GM12872 (cell line): Measurements from ENCODE around the gene PRRG2.

Experiments
- TF ChIP-seq, protein P1 (sequence below): IDR thresholded peaks from 3 replicates; pipeline ENCODE4 v1.5.1; 2011; ENCODE audit warnings: low read depth, mild to moderate bottlenecking, low read length, moderate library complexity; ENCODE audit not compliant: insufficient read depth

The PRRG2 gene

DNA sequence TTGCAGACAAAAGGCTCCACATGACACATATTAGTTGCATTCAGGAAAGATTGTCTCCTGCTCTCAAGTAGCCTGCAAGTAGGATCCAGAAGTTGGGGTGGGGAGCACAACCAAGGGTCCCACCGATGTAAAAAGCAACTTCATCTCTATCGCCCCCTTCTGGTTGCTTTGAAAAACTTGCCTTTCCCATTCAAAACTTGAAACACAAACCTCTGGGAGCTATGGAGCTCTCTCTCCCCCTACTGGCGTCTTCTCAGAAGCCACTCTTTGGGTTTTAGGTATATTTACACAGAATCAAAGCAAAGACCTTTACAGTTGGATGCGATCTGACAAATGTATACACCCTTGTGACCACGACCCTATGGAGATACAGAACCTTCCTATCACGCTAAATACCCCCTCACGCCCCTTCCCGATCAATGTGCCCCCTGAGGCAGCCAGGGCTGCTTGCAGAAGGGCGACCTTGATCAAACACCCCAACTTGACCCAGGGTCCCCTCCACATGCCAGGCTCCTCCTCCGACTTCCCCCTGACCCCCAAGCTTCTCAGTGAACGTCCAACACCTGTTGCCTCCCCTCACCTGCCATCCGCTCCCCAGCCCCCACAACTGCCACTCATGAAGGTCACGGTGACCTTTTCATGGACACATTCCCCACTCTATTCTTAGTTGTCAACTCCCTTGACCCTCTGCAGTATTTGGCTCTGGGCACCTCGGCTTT, 10.8 kb upstream of the PRRG2 start:
- TF ChIP-seq, protein P1, sequence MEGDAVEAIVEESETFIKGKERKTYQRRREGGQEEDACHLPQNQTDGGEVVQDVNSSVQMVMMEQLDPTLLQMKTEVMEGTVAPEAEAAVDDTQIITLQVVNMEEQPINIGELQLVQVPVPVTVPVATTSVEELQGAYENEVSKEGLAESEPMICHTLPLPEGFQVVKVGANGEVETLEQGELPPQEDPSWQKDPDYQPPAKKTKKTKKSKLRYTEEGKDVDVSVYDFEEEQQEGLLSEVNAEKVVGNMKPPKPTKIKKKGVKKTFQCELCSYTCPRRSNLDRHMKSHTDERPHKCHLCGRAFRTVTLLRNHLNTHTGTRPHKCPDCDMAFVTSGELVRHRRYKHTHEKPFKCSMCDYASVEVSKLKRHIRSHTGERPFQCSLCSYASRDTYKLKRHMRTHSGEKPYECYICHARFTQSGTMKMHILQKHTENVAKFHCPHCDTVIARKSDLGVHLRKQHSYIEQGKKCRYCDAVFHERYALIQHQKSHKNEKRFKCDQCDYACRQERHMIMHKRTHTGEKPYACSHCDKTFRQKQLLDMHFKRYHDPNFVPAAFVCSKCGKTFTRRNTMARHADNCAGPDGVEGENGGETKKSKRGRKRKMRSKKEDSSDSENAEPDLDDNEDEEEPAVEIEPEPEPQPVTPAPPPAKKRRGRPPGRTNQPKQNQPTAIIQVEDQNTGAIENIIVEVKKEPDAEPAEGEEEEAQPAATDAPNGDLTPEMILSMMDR = peak; percentile 97

DNA sequence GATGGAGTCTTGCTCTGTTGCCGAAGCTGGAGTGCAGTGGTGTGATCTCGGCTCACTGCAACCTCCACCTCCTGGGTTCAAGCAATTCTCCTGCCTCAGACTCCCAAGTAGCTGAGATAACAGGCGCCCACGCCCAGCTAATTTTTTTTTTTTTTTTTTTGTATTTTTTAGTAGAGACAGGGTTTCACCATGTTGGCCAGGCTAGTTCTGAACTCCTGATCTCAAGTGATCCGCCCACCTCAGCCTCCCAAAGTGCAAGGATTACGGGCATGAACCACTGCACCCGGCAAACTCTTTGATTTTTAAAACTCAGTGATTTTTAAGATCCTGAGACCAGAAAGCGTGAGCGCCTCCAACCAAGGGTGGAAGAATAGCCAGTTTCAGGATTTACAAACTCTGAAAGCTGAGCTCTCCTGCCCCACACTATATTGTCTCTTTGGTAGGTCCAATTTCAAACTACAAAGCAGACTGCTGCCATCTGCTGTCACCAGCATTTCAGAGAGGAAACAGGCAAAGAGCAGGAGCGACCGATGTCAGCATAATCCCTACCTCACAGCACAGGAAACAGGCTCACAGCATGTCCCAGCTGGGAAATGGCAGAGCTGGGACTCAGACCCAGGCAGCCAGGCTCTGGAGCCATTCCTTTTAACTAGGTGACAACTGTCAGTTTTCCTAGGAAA, 10.0 kb upstream of the PRRG2 start:
- TF ChIP-seq, protein P1 = 0 out of 3 replicates have a peak, but pooled peaks have one; percentile 18

DNA sequence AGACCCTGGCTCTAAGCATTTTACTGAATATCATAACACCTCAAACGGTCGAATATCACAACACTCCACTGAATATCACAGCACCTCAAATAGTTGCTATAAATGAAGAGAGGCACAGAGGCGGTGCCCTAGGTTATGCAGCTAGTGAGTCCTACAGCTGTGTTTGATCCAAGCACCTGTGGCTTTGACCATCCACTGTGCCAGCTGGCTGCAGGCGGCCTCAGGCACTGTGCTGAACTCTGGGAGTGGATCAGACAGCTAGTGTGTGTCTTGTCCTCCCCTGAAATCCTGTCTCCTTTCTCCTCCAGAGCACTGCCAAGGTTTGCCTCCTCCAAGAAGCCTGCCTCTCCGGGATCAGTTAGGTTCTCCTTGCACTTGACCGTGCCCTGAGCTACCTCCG, 8.1 kb upstream of the PRRG2 start:
- TF ChIP-seq, protein P1 = no peak

DNA sequence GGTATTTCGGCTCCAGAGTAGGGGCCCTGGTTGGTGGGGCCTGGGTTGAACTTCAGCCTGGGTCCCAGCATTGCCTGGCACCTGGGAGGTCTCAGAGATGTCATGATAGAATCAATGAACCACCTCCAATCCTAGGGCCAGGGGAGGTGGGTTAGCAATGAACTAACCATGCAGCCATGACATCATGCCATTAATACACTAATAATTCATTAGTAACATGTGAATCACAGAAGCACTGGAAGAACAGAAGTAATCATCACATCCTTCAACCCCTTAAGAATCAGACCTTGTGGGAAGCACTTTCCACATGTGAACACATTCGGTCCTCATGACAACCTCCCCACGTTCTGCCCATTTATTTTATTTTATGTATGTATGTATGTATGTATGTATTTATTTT, 7.7 kb upstream of the PRRG2 start:
- TF ChIP-seq, protein P1 = no peak

DNA sequence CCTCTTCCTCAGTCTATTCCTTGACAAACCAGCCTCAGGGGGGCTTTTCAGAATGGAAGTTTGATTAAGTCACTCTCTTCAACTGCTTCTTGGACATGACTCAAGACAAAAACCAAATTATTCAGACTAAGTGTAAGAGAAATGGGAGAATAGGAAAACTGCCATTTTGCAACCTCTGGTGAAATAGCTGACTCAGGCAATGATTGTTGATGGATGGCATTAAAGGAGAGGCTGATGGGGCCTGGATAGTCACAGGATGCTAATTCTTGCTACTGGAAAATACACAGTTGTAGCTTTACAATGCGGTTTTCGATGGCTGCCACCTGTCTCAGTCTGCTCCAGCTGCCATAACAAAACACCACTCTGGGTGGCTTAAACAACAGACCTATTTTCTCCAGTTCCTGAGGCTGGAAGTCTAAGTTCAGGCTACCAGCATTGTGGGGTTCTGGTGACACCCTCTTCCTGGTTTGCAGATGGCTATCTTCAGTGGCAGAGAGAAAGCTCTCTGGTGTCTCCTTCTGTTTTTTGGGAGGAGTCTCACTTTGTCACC, 6.8 kb upstream of the PRRG2 start:
- TF ChIP-seq, protein P1 = no peak

DNA sequence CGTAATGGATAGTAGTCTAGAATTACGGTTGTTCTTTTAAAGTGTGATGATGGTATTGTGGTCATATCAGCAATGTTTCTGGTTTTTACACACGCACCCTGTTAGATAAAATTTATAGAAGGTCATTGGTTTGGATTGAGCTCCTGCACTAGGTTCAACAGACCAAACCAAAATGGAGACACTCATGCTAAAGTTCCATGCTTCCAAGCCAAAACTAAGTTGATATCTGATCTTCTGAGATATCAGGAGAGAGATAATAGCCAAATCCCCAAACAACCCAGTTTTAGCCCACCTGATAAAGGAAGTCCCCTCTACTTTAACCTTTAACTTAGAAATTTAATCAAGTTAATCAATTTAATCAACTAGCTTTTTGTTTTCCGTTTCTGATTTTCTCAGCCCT, 1.9 kb upstream of the PRRG2 start:
- TF ChIP-seq, protein P1 = no peak

DNA sequence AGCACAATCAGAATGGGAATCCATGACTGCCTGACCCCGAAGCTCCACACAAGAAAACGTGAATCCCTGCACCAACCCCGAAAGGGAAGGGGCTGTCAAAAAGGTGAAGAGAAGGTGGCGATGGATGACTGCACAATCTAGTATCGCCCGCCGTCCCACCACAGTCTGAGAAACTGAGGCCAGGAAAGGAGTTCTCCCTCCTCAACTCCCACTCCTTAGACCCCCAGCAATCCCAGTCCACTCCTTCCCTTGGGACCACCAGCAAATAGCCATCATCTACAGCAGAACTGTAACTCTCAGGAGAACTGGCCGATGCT, 1.2 kb upstream of the PRRG2 start:
- TF ChIP-seq, protein P1 = no peak
